Measurements from ENCODE around the gene SOSTDC1.
"Not testable (repeated sequence)": the region's sequence is repeated elsewhere in the genome, so short reads cannot be mapped to it uniquely, and the experiment has no call there.

SOSTDC1 gene

DNA sequence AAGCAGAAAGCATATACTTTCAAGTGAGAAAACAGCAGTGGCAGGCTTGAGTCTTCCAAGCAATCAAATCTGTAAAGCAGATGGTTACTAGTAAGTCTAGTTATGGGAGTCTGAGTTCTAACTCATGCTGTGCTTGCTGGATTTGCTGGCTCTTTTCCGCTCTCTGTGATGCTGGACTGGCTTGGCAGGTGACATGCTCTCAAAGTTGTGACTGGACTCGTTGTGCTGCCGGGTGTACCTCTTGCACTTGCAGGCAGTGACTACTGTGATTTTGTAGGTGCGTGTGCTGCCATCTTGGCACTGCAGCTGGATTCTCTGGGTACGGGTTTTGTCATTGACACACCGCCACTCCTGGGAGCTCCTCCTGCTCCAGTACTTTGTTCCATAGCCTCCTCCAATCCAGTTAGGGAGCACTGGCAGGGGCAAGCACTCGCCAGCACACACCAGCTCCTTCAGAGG, 3.1 kb downstream of the SOSTDC1 start:
- DNase-seq (ENCODE audit: extremely low read depth, insufficient read length): no peak
- Histone ChIP-seq H3K36me3 (ENCODE audit: control insufficient read depth, insufficient read depth, low read length) (no peaks in the 10 kb centered on the region), H3K27me3 (replicated peaks; ENCODE audit: control insufficient read depth, insufficient read depth, low read length) (no peaks in the 10 kb centered on the region), H3K4me3 (replicated peaks; ENCODE audit: low read depth, low read length) (no peak overlapping the region)
- TF ChIP-seq, protein P1, sequence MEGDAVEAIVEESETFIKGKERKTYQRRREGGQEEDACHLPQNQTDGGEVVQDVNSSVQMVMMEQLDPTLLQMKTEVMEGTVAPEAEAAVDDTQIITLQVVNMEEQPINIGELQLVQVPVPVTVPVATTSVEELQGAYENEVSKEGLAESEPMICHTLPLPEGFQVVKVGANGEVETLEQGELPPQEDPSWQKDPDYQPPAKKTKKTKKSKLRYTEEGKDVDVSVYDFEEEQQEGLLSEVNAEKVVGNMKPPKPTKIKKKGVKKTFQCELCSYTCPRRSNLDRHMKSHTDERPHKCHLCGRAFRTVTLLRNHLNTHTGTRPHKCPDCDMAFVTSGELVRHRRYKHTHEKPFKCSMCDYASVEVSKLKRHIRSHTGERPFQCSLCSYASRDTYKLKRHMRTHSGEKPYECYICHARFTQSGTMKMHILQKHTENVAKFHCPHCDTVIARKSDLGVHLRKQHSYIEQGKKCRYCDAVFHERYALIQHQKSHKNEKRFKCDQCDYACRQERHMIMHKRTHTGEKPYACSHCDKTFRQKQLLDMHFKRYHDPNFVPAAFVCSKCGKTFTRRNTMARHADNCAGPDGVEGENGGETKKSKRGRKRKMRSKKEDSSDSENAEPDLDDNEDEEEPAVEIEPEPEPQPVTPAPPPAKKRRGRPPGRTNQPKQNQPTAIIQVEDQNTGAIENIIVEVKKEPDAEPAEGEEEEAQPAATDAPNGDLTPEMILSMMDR (IDR thresholded peaks at IDR 0.05; ENCODE audit: insufficient read depth, low read length, poor library complexity, severe bottlenecking): no peak

DNA sequence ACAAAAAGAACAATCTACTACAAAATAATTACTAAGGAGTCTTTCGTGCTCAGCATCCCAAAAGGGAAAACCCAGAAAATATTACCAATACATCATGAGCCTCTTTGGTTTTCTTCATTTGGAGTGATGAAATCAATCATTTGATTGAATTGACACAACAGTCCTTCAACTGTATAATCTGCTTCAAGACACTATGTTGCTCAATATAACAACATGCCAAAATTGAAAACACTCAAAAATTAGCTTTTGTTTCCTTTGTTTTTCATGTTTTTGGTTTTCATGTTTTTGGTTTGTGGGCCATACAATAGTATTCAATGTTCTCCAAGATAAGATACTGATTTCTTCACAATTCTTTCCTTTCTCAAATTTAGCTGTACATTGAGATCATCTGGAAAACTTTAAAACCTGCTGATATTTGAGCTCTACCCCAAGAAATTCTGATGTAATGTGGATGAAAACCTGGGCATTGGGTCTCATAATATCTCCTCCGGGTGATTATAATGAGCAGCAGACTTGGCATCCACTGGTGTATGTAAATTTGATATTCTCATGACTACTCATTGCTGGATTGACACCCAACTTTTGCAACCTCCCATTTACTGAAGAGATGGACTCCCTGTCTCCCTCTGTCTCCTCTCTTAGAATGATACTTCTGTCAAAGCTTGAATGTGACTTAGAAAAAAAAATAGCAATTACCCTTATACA, 4.6 kb downstream of the SOSTDC1 start:
- no peak overlapping the region for H3K4me3 ChIP-seq (replicated peaks; ENCODE audit: low read depth, low read length)
- TF ChIP-seq, protein P1 (IDR thresholded peaks at IDR 0.05; ENCODE audit: insufficient read depth, low read length, poor library complexity, severe bottlenecking): no peak
- H3K27me3 ChIP-seq (replicated peaks; ENCODE audit: control insufficient read depth, insufficient read depth, low read length): no peaks in the 10 kb centered on the region
- H3K36me3 ChIP-seq (ENCODE audit: control insufficient read depth, insufficient read depth, low read length): no peaks in the 10 kb centered on the region
- no peak for DNase-seq (ENCODE audit: extremely low read depth, insufficient read length)

DNA sequence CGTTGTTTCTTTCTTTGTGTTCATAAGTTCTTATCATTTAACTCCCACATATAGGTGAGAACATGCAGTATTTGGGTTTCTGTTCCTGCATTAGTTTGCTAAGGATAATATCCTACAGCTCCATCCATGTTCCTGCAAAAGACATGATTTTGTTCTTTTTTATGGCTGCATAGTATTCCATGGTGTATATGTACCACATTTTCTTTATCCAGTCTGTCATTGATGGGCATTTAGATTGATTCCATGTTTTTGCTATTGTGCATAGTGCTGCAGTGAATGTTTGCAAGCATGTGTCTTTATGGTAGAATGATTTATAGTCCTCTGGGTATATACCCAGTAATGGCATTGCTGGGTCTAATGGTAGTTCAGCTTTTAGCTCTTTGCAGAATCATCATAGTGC, 9.2 kb downstream of the SOSTDC1 start:
- DNase-seq (ENCODE audit: extremely low read depth, insufficient read length); H3K27me3 ChIP-seq (replicated peaks; ENCODE audit: control insufficient read depth, insufficient read depth, low read length); H3K4me3 ChIP-seq (replicated peaks; ENCODE audit: low read depth, low read length); H3K36me3 ChIP-seq (ENCODE audit: control insufficient read depth, insufficient read depth, low read length): not testable (repeated sequence)

DNA sequence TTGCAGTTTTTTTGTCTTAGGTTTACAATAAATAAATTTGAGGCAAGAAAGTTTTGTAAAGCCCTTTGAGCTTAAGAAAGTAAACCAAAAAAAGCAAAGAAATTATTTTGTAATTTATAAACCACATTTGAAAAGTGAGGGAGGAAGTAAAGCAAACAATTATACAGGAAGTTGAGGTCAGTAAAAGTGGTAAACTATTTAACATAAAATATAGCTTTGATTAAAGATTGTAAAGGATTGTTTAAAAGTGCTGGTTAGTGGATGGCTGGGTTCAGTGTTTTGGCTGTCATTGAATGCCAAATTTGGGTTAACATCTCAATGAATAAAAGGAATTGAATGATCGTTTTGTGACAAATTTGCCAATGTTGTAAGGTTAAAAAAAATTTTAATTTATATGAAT, 9.9 kb downstream of the SOSTDC1 start:
- TF ChIP-seq, protein P1 (IDR thresholded peaks at IDR 0.05; ENCODE audit: insufficient read depth, low read length, poor library complexity, severe bottlenecking): no peak

DNA sequence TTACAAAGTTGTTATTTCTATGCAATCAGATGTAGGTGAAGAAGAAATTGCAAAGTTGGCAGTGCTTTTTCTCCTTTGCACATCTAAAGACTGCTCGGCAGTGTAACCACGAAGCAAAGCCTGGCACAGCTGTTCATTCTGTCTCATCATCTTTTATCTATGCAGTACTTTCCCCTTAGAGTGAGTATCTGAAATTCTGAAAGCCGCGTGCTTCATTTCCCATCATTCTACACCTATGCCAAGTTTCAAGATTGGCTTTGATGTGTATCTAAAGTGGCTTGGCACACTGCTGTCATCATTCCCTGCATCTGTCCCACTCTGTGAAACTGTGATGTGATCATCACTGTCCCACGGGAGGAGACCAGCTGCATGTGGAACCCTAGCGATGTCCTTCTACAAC, 15.2 kb downstream of the SOSTDC1 start:
- Histone ChIP-seq H3K4me3 (replicated peaks; ENCODE audit: low read depth, low read length) (no peak overlapping the region), H3K27me3 (replicated peaks; ENCODE audit: control insufficient read depth, insufficient read depth, low read length) (no peaks in the 10 kb centered on the region), H3K36me3 (ENCODE audit: control insufficient read depth, insufficient read depth, low read length) (no peaks in the 10 kb centered on the region)
- TF ChIP-seq, protein P1 (IDR thresholded peaks at IDR 0.05; ENCODE audit: insufficient read depth, low read length, poor library complexity, severe bottlenecking): no peak
- DNase-seq (ENCODE audit: extremely low read depth, insufficient read length): no peak

More for the DNA sequence above, 9.9 kb downstream of the SOSTDC1 start:
- H3K36me3 ChIP-seq (ENCODE audit: control insufficient read depth, insufficient read depth, low read length): no peaks in the 10 kb centered on the region
- no peaks in the 10 kb centered on the region for H3K27me3 ChIP-seq (replicated peaks; ENCODE audit: control insufficient read depth, insufficient read depth, low read length)
- no peak overlapping the region for H3K4me3 ChIP-seq (replicated peaks; ENCODE audit: low read depth, low read length)
- DNase-seq (ENCODE audit: extremely low read depth, insufficient read length): no peak

DNA sequence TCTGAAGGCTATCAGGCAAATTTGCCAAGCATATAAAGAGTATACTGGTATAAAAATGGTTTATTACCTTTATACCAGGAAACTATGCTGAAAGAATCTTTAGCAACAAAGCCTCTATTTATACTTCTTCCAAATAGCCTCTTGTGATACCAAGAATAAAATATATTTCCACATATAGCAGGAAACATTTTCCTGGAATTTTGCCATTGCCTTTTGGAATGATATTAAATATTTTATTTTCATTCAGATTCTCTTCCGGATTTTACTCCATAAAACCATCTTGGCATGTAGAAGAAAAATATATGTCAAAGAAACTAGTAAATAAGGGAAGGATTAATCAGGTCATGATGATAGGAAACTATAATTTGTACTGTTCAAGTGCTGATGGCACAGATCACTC, 17.7 kb downstream of the SOSTDC1 start:
- TF ChIP-seq, protein P1 (IDR thresholded peaks at IDR 0.05; ENCODE audit: insufficient read depth, low read length, poor library complexity, severe bottlenecking): no peak
- no peaks in the 10 kb centered on the region for H3K27me3 ChIP-seq (replicated peaks; ENCODE audit: control insufficient read depth, insufficient read depth, low read length)
- H3K4me3 ChIP-seq (replicated peaks; ENCODE audit: low read depth, low read length): no peak overlapping the region
- DNase-seq (ENCODE audit: extremely low read depth, insufficient read length): no peak
- no peaks in the 10 kb centered on the region for H3K36me3 ChIP-seq (ENCODE audit: control insufficient read depth, insufficient read depth, low read length)
